Natural killer cell treated with Interleukin-12 subunit alpha and Interleukin-12 subunit beta and Interleukin-15 and Interleukin-18, amount 100 ng/mL, for 72 hours (primary cell): ENCODE measurements around the gene PFKFB3. TPM values are rescaled to one million over a fixed set of nuclear protein-coding genes. Genes with fewer than 3 reads are reported as not detected.
"Not testable (repeated sequence)": the region's sequence is repeated elsewhere in the genome, so short reads cannot be mapped to it uniquely, and the experiment has no call there.

Experiments used
- ATAC-seq, 2 donors: fragments of 150-1000 bp; cut with Tn5 transposase in 1 of 2; sonication (Bioruptor Pico), chemical (Tn5 transposase) in 1 of 2; 2 replicates each; pipeline ENCODE4 v1.10.0; 2021
- DNase-seq: peaks from one replicate; pipeline ENCODE4 v3.0.0; 2022; ENCODE audit warnings: low spot score
- H3K27ac Mint-ChIP-seq, 2 donors: 1 replicate in 1 of 2; 2 replicates in 1 of 2; pipeline ENCODE4 v1.8.0; 2022; ENCODE audit warnings: mixed read lengths in 2 of 2, mild to moderate bottlenecking in 1 of 2, moderate library complexity in 1 of 2
- H3K27me3 Mint-ChIP-seq, 2 donors: 1 replicate in 1 of 2; 2 replicates in 1 of 2; pipeline ENCODE4 v1.8.0; 2022; ENCODE audit warnings: mixed read lengths in 2 of 2
- H3K36me3 Mint-ChIP-seq: one replicate; pipeline ENCODE4 v1.8.0; 2022; ENCODE audit warnings: mixed read lengths
- H3K4me1 Mint-ChIP-seq, 2 donors: 1 replicate in 1 of 2; 2 replicates in 1 of 2; pipeline ENCODE4 v1.8.0; 2022; ENCODE audit warnings: low read depth in 2 of 2, mixed read lengths in 2 of 2, mild to moderate bottlenecking in 1 of 2
- H3K4me3 Mint-ChIP-seq: one replicate; pipeline ENCODE4 v1.8.0; 2022; ENCODE audit warnings: mixed read lengths
- H3K9me3 Mint-ChIP-seq: 2 replicates; pipeline ENCODE4 v1.8.0; 2022; ENCODE audit warnings: mixed read lengths
- total RNA-seq, 2 donors: library from RNA; stranded (reverse); gene quantifications; one replicate each; pipeline ENCODE4 v1.2.3, GENCODE V29; 2022

Gene PFKFB3
- total RNA-seq, 2 donors from 2014 or later: 190 to 256 TPM

GRCh38 chr10:6185039-6185716 is 17.6 kb upstream of the PFKFB3 start:
- Mint-ChIP-seq H3K9me3 (no peaks in the 10 kb centered on the region), H3K4me3 (no peak overlapping the region), H3K27ac (no peak overlapping the region), H3K4me1 (peaks cover 0 to 21% of the 10 kb centered on the region in 2 donors), H3K27me3 (no peaks in the 10 kb centered on the region), H3K36me3 (no peaks in the 10 kb centered on the region)
- ATAC-seq (no peak), DNase-seq (no peak)

- ATAC-seq: no peak
- Mint-ChIP-seq H3K27me3 (no peaks in the 10 kb centered on the region), H3K4me1 (peaks cover 0 to 23% of the 10 kb centered on the region in 2 donors), H3K9me3 (no peaks in the 10 kb centered on the region), H3K4me3 (no peak overlapping the region), H3K36me3 (no peaks in the 10 kb centered on the region), H3K27ac (no peak overlapping the region)
- no peak for DNase-seq
Measured at GRCh38 chr10:6186894-6187256, 15.9 kb upstream of the PFKFB3 start.

- no peak overlapping the region for H3K27ac Mint-ChIP-seq
- H3K36me3 Mint-ChIP-seq: no peaks in the 10 kb centered on the region
- no peaks in the 10 kb centered on the region for H3K9me3 Mint-ChIP-seq
- no peak overlapping the region for H3K4me3 Mint-ChIP-seq
- no peak for DNase-seq
- no peaks in the 10 kb centered on the region for H3K27me3 Mint-ChIP-seq
- peaks cover 0 to 23% of the 10 kb centered on the region in 2 donors for H3K4me1 Mint-ChIP-seq
- no peak for ATAC-seq
Measured at GRCh38 chr10:6187278-6187677, 15.5 kb upstream of the PFKFB3 start.

- not testable (repeated sequence) for H3K36me3 Mint-ChIP-seq, ATAC-seq, H3K27me3 Mint-ChIP-seq, DNase-seq, H3K4me3 Mint-ChIP-seq, H3K27ac Mint-ChIP-seq, H3K9me3 Mint-ChIP-seq
- H3K4me1 Mint-ChIP-seq: peaks cover 0 to 22% of the 10 kb centered on the region in 2 donors
Measured at GRCh38 chr10:6190033-6190432, 12.7 kb upstream of the PFKFB3 start.

GRCh38 chr10:6191147-6191546 is 11.6 kb upstream of the PFKFB3 start:
- peaks cover 0 to 18% of the 10 kb centered on the region in 2 donors for H3K4me1 Mint-ChIP-seq
- H3K9me3 Mint-ChIP-seq: no peaks in the 10 kb centered on the region
- no peak for ATAC-seq
- no peak overlapping the region for H3K27ac Mint-ChIP-seq
- DNase-seq: no peak
- no peaks in the 10 kb centered on the region for H3K27me3 Mint-ChIP-seq
- no peak overlapping the region for H3K4me3 Mint-ChIP-seq
- no peaks in the 10 kb centered on the region for H3K36me3 Mint-ChIP-seq

- H3K27me3 Mint-ChIP-seq: no peaks in the 10 kb centered on the region
- no peaks in the 10 kb centered on the region for H3K9me3 Mint-ChIP-seq
- DNase-seq (no peak), ATAC-seq (no peak)
- peaks cover 0 to 14% of the 10 kb centered on the region in 2 donors for H3K4me1 Mint-ChIP-seq
- no peaks in the 10 kb centered on the region for H3K36me3 Mint-ChIP-seq
- H3K4me3 Mint-ChIP-seq: no peak overlapping the region
- no peak overlapping the region for H3K27ac Mint-ChIP-seq
Measured at GRCh38 chr10:6191569-6191968, 11.2 kb upstream of the PFKFB3 start.

- H3K27ac Mint-ChIP-seq, H3K4me3 Mint-ChIP-seq, H3K36me3 Mint-ChIP-seq, H3K9me3 Mint-ChIP-seq, ATAC-seq, DNase-seq, H3K27me3 Mint-ChIP-seq: not testable (repeated sequence)
- peaks cover 0 to 12% of the 10 kb centered on the region in 2 donors for H3K4me1 Mint-ChIP-seq
Measured at GRCh38 chr10:6193342-6193741, 9.4 kb upstream of the PFKFB3 start.

- H3K36me3 Mint-ChIP-seq: no peaks in the 10 kb centered on the region
- H3K27ac Mint-ChIP-seq: no peak overlapping the region
- peaks cover 0 to 12% of the 10 kb centered on the region in 2 donors for H3K4me1 Mint-ChIP-seq
- H3K9me3 Mint-ChIP-seq: no peaks in the 10 kb centered on the region
- H3K4me3 Mint-ChIP-seq: no peak overlapping the region
- no peak for DNase-seq
- ATAC-seq: no peak
- H3K27me3 Mint-ChIP-seq: no peaks in the 10 kb centered on the region
Measured at GRCh38 chr10:6194311-6194710, 8.4 kb upstream of the PFKFB3 start.

GRCh38 chr10:6195376-6195775 is 7.4 kb upstream of the PFKFB3 start:
- Mint-ChIP-seq H3K4me1 (peaks cover 6 to 14% of the 10 kb centered on the region in 2 donors), H3K27me3 (peaks cover 0 to 3% of the 10 kb centered on the region in 2 donors), H3K9me3 (no peaks in the 10 kb centered on the region), H3K4me3 (no peak overlapping the region), H3K27ac (peak overlapping the region in 1 of 2 donors; percentile 39), H3K36me3 (no peaks in the 10 kb centered on the region)
- DNase-seq: no peak
- no peak for ATAC-seq

- Mint-ChIP-seq H3K4me3 (no peak overlapping the region), H3K9me3 (no peaks in the 10 kb centered on the region), H3K36me3 (no peaks in the 10 kb centered on the region), H3K4me1 (peaks cover 6 to 17% of the 10 kb centered on the region in 2 donors), H3K27ac (no peak overlapping the region), H3K27me3 (peaks cover 0 to 3% of the 10 kb centered on the region in 2 donors)
- DNase-seq: no peak
- no peak for ATAC-seq
Measured at GRCh38 chr10:6195846-6196245, 6.9 kb upstream of the PFKFB3 start.

- not testable (repeated sequence) for H3K9me3 Mint-ChIP-seq, H3K4me3 Mint-ChIP-seq, ATAC-seq, DNase-seq, H3K27ac Mint-ChIP-seq, H3K36me3 Mint-ChIP-seq, H3K27me3 Mint-ChIP-seq
- peaks cover 6 to 17% of the 10 kb centered on the region in 2 donors for H3K4me1 Mint-ChIP-seq
Measured at GRCh38 chr10:6196524-6196923, 6.2 kb upstream of the PFKFB3 start.

- peaks cover 14 to 23% of the 10 kb centered on the region in 2 donors for H3K4me1 Mint-ChIP-seq
Measured at GRCh38 chr10:6197321-6197720, 5.4 kb upstream of the PFKFB3 start.

GRCh38 chr10:6198171-6198570 is 4.6 kb upstream of the PFKFB3 start:
- no peak for ATAC-seq
- Mint-ChIP-seq H3K36me3 (no peaks in the 10 kb centered on the region), H3K27ac (no peak overlapping the region), H3K27me3 (peaks cover 0 to 3% of the 10 kb centered on the region in 2 donors), H3K9me3 (no peaks in the 10 kb centered on the region), H3K4me1 (peaks cover 15 to 21% of the 10 kb centered on the region in 2 donors), H3K4me3 (no peak overlapping the region)
- DNase-seq: no peak

More at GRCh38 chr10:6197321-6197720, 5.4 kb upstream of the PFKFB3 start:
- no peaks in the 10 kb centered on the region for H3K36me3 Mint-ChIP-seq
- H3K4me3 Mint-ChIP-seq: no peak overlapping the region
- no peak for DNase-seq
- H3K9me3 Mint-ChIP-seq: no peaks in the 10 kb centered on the region
- no peak for ATAC-seq
- no peak overlapping the region for H3K27ac Mint-ChIP-seq
- H3K27me3 Mint-ChIP-seq: peaks cover 0 to 3% of the 10 kb centered on the region in 2 donors

GRCh38 chr10:6199131-6199733 is 3.5 kb upstream of the PFKFB3 start:
- H3K4me1 Mint-ChIP-seq: peaks cover 21 to 25% of the 10 kb centered on the region in 2 donors

More at GRCh38 chr10:6199131-6199733, 3.5 kb upstream of the PFKFB3 start:
- no peaks in the 10 kb centered on the region for H3K9me3 Mint-ChIP-seq
- peaks cover 0 to 3% of the 10 kb centered on the region in 2 donors for H3K27me3 Mint-ChIP-seq
- no peak overlapping the region for H3K4me3 Mint-ChIP-seq
- H3K27ac Mint-ChIP-seq: no peak overlapping the region
- DNase-seq (no peak), ATAC-seq (no peak)
- H3K36me3 Mint-ChIP-seq: peaks cover 6% of the 10 kb centered on the region
